ENCODE data around the gene CLCNKB.
"Not testable (repeated sequence)": the region's sequence is repeated elsewhere in the genome, so short reads cannot be mapped to it uniquely, and the experiment has no call there.

Gene CLCNKB

GRCh38 chr1:16061989-16062686 is 18.6 kb downstream of the CLCNKB start:
- DNase-seq = not testable (repeated sequence)

- not testable (repeated sequence) for DNase-seq
Measured at GRCh38 chr1:16062687-16063075, 19.1 kb downstream of the CLCNKB start.

- no peak for DNase-seq
Measured at GRCh38 chr1:16063226-16063829, 19.7 kb downstream of the CLCNKB start.

GRCh38 chr1:16063921-16064320 is 20.3 kb downstream of the CLCNKB start:
- DNase-seq = no peak

- DNase-seq = no peak
Measured at GRCh38 chr1:16064536-16065268, 21.1 kb downstream of the CLCNKB start.

- DNase-seq = no peak
Measured at GRCh38 chr1:16065269-16065576, 21.6 kb downstream of the CLCNKB start.

GRCh38 chr1:16066245-16066644 is 22.7 kb downstream of the CLCNKB start:
- DNase-seq = no peak

- no peak for DNase-seq
Measured at GRCh38 chr1:16067127-16067768, 23.7 kb downstream of the CLCNKB start.

- DNase-seq = no peak
Measured at GRCh38 chr1:16067933-16068332, 24.4 kb downstream of the CLCNKB start.

GRCh38 chr1:16068356-16069270 is 25.0 kb downstream of the CLCNKB start:
- no peak for DNase-seq

- no peak for DNase-seq
Measured at GRCh38 chr1:16070640-16071355, 27.2 kb downstream of the CLCNKB start.

- DNase-seq = no peak
Measured at GRCh38 chr1:16071614-16072013, 28.0 kb downstream of the CLCNKB start.

GRCh38 chr1:16072095-16072494 is 28.5 kb downstream of the CLCNKB start:
- DNase-seq = no peak

- DNase-seq = no peak
Measured at GRCh38 chr1:16072616-16073484, 29.3 kb downstream of the CLCNKB start.

- peak; percentile 44 for DNase-seq
Measured at GRCh38 chr1:16073490-16074119, 30.0 kb downstream of the CLCNKB start, which contains the start of gene FAM131C. Gene FAM131C, minus strand, starts transcription at chr1:16073651. Its CDS starts 209 bp downstream, at chr1:16073442.

GRCh38 chr1:16074217-16074616 is 30.6 kb downstream of the CLCNKB start:
- no peak for DNase-seq

- DNase-seq = no peak
Measured at GRCh38 chr1:16075337-16076030, 31.9 kb downstream of the CLCNKB start.

GRCh38 chr1:16076031-16076864 is 32.7 kb downstream of the CLCNKB start:
- DNase-seq = no peak

- no peak for DNase-seq
Measured at GRCh38 chr1:16076865-16077238, 33.3 kb downstream of the CLCNKB start.
